ENCODE results near the gene CAD.

The CAD gene

GRCh38 chr2:27284996-27285395, 67.8 kb downstream of the CAD start:
- no peak for DNase-seq

DNA sequence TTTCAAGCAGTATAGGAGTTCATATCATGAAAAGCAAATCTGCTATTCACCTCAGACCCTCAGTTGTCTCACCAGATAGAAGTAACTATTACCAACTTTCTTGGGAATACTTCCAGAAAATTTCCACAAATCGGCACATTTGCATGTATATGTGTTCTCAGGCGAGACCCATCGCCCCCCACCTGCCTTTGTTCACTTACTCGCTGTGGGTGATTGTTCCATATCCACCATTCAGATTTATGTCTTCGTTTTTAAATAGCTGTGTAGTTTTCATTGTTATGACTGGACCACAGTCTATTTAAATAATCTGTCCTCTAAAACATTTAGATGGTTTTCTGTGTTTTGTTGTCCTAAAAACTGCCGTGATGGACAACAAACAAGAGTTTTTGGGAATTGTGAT, 68.3 kb downstream of the CAD start:
- DNase-seq, result no peak

DNA sequence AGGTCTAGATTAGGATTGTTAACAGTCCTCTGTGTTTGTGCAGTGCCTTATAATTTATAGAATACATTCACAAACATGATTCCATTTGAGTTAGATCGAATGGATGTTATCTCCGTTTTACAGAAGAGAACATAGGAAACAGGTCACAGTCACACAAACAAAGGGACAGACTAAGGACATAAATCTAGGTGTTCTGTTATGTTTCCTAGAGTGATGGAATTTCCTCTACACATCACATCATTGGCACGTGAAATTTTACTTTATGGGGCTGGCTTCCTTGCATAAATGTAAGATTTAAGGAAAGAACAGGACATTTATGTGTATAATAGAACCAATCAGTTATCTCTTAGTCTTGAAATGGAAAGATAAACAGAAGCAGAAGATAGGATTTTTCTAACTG, 71.4 kb downstream of the CAD start:
- DNase-seq, result no peak

DNA sequence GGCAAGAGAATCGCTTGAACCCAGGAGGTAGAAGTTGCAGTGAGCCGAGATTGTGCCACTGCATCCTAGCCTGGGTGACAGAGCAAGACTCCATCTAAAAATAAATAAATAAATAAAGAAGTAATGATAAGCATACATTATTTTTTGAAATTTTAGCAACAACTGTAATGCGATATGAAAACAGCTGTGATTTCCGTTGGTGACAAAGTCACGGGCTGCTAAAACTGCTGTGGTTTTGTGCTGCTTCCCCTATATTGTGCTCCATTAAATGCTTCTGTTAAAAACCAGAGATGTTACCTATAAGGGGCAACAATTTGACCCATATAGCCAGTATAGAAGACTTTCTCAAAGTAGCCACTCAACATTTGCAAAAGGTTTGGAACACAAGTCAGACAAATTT, 73.4 kb downstream of the CAD start:
- peak; percentile 27 for DNase-seq

- DNase-seq, result no peak
Measured at GRCh38 chr2:27291865-27292264, 74.7 kb downstream of the CAD start.

All from MV-4-11 (cell line).